Hindlimb muscle (tissue), 1 donor: ENCODE measurements around the gene RAB15. TPM values are rescaled to one million over a fixed set of nuclear protein-coding genes. Genes with fewer than 3 reads are reported as not detected.
"Not testable (repeated sequence)": the region's sequence is repeated elsewhere in the genome, so short reads cannot be mapped to it uniquely, and the experiment has no call there.

ENCODE experiments used
- DNase-seq: peaks from one replicate; pipeline ENCODE4 v3.0.0-alpha.2; 2013
- polyA plus RNA-seq: library from polyadenylated mRNA; unstranded; fragments of 120-200 nt; gene quantifications from one replicate; pipeline ENCODE4 v1.2.1, GENCODE V29; 2013; ENCODE audit not compliant: insufficient read length

The RAB15 gene
- polyA plus RNA-seq, 1 donor: 35.3 TPM

- DNase-seq: no peak
Measured at GRCh38 chr14:64937171-64937820, 34.8 kb downstream of the RAB15 start.

GRCh38 chr14:64935508-64935907 lies 36.6 kb downstream of the RAB15 start:
- no peak for DNase-seq

DNA sequence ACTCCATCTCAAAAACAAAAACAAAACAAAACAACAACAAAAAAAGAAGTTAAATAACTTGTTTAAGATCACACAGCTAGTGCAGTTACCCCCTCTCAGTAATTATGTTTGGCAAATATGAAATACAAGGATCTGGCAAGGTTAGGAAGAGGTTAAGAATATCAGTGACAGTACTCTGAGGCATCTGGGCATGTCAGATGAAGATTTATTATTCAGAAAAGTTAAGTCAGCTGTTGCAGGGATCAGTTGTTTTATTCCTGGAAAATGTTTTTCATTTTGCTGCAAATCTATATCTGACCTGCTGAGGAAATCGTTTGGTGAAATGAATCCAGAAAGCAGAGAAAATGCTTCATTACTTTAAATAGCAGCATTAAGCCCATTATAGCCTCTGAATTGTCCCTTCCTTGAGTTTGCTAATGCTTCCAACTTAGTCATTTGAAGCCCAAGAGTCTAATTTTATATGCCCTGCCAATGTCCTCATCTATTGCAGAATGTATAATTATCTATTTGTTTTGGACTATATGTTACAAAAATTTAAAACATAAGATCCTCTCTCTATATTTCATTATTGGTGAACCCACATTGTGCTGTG lies 37.7 kb downstream of the RAB15 start:
- DNase-seq: no peak

DNA sequence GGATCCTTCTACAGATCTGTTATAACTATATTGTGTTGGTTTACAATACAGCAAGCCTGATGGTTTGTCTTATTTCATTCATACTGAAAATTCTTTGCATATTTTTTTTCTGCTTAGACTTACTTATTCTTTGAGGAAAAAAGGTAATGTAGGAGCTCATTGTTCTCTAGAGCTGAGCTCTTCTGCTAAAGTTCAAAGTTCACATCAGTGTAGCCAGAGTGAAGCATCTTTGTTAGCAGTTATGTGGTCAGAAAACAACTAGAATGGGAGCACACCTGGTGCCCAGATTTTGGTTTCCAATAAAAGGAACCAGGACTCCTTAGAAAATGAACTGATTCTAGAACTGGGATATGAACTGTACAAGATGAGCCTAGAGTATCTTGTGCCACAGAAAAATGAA lies 39.9 kb downstream of the RAB15 start:
- DNase-seq: no peak

DNA sequence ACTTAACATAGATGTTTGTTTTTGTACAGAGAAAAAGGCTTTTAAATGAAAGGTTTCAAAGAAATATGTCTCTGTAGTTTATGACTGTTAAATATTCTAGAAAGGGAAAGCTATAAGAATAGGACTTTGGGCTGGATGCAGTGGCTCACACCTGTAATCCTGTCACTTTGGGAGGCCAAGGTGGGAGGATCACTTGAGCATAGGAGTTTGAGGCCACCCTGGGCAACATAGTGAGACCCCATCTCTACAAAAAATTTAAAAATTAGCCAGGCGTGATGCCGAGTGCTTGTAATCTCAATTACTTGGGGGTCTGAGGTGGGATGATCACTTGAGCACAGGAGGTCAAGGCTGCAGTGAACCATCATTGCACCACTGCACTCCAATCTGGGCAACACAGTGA lies 41.0 kb downstream of the RAB15 start:
- DNase-seq: no peak

DNA sequence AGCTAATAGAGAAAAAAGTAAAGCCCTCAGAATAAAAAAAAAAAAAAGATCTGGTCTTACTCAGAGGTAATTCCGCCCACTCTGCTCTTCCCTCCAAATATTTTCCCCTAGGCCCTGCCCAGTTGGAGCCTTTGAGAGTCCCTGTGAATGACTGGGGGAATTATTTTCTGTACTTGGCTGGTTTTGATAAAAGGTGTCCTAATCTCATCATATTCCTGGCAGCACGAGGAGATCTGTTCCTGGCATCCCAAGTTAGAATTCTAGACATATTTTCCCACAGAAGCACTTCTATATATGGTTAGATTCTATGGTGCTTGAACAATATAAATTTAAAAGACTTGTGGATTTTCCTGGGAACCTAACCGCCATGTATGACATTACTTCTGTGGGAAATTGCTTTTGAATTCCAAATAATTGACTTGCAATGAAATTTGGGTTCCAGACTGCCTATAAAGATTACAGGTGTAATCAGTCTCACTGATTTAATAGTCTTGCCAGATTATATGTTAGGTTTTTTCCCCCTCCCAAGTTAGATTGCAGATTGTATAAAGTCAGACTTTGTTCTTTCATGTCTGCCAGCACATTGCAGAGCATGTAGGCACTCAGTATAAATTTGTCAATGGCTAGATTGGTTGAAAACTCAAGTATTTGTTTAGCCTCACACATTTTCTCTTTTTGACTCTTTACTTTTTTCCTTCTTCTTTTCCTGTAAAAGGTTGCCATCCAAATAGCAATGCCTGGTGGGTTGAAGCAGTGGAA lies 41.9 kb downstream of the RAB15 start:
- peak; percentile 26 for DNase-seq

DNA sequence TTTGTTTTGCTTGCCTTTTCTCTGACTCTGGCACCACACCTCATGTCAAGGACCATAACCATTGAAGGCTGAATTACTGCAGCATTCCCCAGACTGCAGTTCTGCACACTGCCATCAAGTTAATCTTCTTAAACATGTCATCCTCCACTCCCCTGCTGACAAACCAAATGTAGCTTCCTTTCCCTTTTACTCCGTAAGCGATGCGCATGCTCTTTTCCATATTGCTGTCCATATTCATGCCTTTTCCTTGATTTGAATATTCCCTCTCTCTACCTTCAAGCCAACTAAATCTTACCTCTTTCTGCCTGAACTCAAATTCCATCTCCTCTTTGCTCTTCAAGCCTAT lies 43.1 kb downstream of the RAB15 start:
- no peak for DNase-seq

- DNase-seq: no peak
Measured at GRCh38 chr14:64928239-64929013, 43.7 kb downstream of the RAB15 start.

GRCh38 chr14:64927031-64927430 lies 45.1 kb downstream of the RAB15 start:
- no peak for DNase-seq

DNA sequence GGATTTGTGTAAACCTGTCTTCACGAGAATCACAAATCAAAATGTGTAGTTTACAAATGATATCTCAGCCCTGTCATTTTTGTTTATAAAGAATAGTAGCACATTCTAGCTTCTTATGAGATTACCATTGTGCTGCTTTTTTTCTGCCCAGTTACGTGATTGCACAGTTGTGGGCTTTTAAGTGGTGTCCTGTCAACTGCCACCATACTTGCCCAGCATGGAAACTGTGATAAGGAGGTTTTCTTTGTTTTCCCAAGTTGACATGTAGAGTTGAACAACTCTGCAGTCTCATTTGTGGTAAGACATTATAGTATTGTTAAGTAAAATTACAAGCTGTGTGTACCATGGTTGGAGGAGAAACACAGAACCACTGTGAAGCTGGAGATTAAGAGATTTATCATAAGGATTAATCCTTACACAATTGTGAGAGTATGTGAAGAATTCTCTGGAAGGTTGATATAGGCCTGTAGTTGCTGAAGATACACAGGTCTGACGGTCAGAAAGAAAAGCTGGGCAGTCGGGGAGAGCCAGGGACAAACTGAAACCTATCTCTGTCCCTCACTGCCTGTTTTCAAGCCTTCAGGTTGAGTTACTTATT lies 45.6 kb downstream of the RAB15 start:
- no peak for DNase-seq

DNA sequence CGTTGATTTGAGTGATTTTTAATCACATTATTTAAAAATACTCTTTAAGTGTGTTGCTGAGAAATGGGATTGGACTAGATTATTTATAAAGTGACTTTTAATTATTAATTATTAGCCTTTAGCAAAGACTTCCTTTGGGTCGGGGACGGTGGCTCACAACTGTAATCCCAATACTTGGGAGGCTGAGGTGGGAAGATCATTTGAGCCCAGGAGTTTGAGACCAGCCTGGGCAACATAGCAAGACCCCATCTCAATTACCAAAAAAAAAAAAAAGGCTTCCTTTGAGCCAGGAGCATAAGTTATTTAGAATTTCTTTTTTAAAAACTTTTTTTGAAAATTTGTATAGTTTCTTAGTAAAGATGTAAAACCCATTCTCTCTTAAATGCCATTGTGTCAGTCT lies 49.1 kb downstream of the RAB15 start:
- no peak for DNase-seq

DNA sequence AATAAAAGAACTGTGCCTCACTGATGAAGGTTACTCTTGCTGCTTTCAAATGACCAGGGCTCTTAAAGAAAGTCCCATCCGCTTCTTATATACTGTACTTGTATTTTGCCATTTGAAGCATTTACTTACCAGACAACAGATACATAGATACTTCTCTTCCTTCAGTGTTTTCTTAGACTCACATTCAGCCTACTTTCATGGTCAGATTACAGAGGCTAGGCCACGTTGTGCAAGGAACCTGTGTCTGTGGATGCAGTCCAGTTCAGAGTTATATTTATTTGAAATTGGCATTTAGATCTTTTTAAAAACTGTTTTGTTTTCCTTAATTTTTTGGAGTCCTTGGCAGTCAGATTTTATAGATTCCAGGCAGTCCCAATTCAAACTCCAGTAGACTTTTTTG lies 51.7 kb downstream of the RAB15 start:
- no peak for DNase-seq

DNA sequence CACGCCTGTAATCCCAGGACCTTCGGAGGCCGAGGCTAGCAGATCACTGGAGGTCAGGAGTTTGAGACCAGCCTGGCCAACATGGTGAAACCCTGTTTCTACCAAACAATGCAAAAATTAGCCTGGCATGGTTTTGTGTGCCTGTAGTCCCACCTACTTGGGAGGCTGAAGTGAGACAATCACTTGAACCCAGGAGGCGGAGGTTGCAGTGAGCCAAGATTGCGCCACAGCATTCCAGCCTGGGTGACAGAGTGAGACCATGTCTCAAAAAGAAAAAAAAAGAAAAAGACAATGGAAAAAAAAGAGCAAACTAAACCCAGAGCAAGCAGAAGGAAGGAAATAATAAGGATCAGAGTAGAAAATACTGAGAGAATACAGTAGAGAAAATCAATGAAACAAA lies 52.5 kb downstream of the RAB15 start:
- DNase-seq: no peak

DNA sequence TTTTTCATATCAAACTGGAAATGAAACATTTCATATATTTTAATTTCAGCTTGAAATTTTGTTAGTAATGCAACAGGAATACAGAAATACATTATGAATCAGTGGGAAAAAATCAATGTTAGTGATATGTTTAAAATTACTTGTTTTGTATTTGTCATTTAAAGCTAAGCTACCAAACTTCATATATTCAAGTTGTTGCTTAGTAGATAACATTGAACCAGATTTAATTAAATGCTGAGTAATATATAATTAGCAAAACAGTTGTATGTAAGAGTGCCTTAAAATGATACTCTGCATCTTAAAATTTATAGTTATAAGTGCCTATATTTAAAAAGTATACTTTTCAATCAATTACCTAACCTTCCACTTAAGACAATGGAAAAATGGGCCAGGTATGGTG lies 52.9 kb downstream of the RAB15 start:
- DNase-seq: no peak

DNA sequence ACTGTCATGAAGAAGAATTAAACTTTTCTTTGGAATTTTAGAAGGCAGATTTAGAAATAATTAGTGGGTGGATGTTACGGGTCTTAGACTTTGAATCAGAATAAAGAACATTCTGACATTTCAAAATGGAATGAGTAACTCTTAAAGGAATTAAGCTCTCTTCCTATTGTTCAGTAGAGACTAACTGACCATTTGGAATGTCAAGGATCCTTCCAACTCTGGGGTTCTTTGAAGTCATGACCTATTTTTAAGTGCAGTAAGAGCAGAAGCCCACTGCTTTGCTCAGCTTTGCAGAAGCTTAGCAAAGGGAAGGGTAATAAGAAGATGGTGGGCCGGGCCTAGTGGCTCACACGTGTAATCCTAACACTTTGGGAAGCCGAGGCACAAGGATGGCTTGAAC lies 53.9 kb downstream of the RAB15 start:
- DNase-seq: no peak

DNA sequence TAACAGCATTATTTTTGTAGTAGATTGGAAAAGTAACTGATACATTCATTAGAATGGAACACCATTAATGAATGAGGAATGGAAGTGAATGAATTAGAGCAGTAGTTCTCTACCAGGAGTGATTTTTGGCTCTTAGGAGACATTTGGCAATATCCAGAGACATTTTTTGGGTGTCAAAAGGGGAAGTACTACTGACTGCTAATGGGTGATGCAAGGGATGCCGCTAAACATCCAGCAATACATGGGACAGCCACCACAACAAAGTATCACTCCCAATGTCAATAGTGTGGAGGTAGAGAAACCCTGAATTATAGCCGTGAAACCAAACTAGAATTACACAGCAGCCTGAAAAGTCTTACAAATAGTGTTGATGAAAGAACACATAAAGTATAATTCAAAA lies 56.3 kb downstream of the RAB15 start:
- no peak for DNase-seq

DNA sequence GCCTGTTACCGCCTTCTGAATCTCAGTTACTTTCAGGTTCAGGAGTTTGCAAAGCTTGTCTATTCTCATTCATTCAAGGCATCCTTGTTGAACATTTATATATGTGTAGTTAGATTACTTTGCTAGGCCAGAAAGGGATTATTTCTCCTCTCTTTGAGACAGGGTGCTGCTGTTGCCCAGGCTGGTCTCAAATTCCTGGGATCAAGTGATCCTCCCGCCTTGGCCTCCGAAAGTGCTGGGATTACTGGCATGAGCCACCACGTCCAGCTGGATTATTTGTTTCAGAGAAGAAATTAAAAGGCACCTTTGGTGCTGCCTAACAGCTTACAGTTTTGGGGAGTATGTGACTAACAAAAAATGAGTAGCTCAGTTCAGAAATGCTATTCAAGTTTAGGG lies 57.1 kb downstream of the RAB15 start:
- no peak for DNase-seq

- DNase-seq: peak; percentile 93
Measured at GRCh38 chr14:64914237-64915028, 57.7 kb downstream of the RAB15 start, which contains the start of gene CHURC1. TSS of gene CHURC1 (plus strand) at chr14:64914455. CDS start at chr14:64914496, 41 bp downstream.

DNA sequence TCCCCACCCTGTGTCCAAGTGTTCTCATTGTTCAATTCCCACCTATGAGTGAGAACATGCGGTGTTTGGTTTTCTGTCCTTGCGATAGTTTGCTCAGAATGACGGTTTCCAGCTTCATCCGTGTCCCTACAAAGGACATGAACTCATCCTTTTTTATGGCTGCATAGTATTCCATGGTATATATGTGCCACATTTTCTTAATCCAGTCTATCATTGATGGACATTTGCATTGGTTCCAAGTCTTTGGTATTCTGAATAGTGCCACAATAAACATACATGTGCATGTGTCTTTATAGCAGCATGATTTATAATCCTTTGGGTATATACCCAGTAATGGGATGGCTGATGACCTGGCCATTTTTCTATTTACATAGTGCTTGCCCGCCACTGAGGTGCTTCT lies 58.7 kb downstream of the RAB15 start:
- not testable (repeated sequence) for DNase-seq

DNA sequence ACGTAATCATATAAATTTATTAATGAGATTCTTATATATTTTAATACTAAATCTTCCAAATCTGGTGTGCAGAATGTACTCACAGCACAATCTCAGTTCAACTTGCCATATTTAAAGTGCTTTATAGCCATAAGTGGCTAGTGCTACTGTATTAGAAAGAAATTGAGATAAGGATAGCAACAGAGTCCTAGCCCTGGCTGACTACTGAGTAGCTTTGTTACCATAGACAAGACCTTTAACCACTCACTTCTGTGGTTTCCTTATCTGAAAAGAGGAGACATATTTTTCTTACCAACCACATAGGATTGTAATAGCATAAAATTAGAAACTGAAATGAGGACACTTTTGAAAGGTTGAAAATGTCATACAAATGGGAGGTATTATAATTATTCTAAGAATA lies 59.9 kb downstream of the RAB15 start:
- DNase-seq: no peak

DNA sequence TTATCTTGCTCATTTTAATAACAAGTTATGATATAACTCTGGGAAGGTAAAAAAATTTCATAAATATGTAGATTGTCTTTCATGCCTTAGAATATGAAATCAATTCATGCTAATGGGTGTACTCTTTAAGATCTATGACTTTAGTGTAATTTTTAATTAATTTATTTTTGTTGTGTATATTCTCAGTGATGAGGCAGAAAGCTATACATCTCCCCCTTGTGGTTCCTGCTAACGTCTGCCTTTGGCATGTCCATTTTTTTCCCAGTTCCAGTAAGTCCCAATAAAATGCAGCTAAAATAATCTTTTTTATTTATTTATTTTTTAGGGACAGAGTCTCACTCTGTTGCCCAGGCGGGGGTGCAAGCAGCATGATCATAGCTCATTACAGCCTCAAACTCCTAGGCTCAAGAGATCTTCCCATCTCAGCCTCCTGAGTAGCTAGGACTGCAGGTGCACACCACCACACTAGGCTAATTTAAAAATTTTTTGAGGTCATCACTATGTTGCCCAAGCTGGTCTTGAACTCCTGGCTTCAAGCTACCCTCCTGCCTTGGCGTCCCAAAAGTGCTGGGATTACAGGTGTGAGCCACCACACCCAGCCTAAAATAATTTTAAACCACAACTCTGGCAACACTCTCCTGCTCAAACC lies 61.2 kb downstream of the RAB15 start:
- no peak for DNase-seq
